ENCODE measurements around the gene ELK4.
A peak's percentile ranks its signal among the peaks of the same experiment; 100 is the strongest.
"Not testable (repeated sequence)": the region's sequence is repeated elsewhere in the genome, so short reads cannot be mapped to it uniquely, and the experiment has no call there.

ELK4 gene

DNA sequence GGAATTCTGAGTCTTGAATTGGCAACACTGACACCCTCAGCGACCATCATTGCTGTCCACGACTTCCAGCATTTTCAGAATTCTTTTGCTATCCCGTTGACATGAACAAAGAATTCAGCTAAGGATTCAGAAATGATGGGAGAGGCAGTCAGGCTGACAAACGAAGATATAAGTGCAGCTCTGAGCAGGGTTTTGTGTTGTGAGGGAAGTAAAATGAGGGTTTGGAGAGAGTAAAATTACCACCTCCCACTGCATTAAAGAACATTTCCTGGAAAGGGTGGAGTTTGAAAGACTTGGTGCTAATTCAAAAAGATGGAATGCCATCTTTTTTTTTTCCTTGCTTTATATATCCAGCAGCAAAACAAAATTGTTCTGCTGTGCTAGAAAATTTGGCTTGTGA, 4.9 kb upstream of the ELK4 start:
- Histone ChIP-seq H3K36me3 (ENCODE audit: insufficient read depth, low read length) (no peaks in the 10 kb centered on the region), H3K9ac (ENCODE audit: low read depth, low read length) (no peak overlapping the region), H3K4me1 (ENCODE audit: control insufficient read depth, insufficient read depth, low read length) (peaks cover 6% of the 10 kb centered on the region), H3K4me2 (ENCODE audit: low read length) (no peak overlapping the region), H3K4me3 (ENCODE audit: low read length) (no peak overlapping the region), H3K9me3 (replicated peaks; ENCODE audit: low read length) (no peaks in the 10 kb centered on the region), H3K27me3 (ENCODE audit: control insufficient read depth, insufficient read depth, low read length) (peaks cover 6% of the 10 kb centered on the region)

DNA sequence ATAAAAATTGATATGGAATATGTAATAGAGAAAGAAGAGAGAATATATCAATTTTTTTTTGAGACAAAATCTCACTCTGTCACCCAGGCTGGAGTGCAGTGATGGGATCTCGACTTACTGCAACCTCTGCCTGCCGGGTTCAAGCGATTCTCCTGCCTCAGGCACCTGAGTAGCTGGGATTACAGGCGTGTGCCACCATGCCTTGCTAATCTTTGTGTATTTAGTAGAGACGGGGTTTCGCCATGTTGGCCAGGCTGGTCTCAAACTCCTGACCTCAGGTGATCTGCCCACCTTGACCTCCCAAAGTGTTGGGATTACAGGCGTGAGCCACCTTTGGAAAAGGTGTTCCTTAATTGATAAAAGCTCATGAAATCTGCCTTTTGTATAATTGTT, 4.3 kb upstream of the ELK4 start:
- H3K36me3 ChIP-seq (ENCODE audit: insufficient read depth, low read length); H3K4me2 ChIP-seq (ENCODE audit: low read length); H3K9me3 ChIP-seq (replicated peaks; ENCODE audit: low read length); H3K4me1 ChIP-seq (ENCODE audit: control insufficient read depth, insufficient read depth, low read length); H3K27me3 ChIP-seq (ENCODE audit: control insufficient read depth, insufficient read depth, low read length); H3K4me3 ChIP-seq (ENCODE audit: low read length); H3K9ac ChIP-seq (ENCODE audit: low read depth, low read length): not testable (repeated sequence)

DNA sequence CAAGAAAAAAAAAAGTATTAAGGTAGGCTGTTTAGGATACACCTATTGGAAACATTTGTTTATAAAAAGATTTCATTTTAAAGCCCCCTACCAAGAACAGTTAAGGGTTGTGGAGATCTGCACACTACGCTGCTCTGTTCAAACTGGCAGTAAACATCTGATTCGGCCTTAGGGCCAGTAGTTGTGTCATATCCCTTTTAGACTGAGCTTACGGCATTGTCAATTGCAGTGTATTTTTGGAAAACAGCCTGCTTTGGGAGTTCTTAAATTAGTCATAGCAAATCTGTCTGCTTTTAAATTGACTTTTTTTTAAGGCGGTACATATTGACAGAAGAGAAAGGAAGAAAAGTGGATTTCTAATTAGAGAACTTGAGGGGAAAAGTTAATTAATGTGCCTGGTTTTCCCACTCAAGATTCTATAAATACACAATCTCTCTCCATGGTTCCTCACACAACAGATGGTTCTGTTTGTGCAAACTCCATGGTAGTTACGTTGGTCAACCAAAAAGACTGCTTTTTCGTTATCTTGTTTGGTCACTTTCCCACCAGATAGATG, 1.7 kb upstream of the ELK4 start:
- Histone ChIP-seq H3K36me3 (ENCODE audit: insufficient read depth, low read length) (no peaks in the 10 kb centered on the region), H3K27me3 (ENCODE audit: control insufficient read depth, insufficient read depth, low read length) (peaks cover 2% of the 10 kb centered on the region), H3K9me3 (replicated peaks; ENCODE audit: low read length) (no peaks in the 10 kb centered on the region), H3K4me1 (ENCODE audit: control insufficient read depth, insufficient read depth, low read length) (peaks cover 11% of the 10 kb centered on the region), H3K4me3 (ENCODE audit: low read length) (no peak overlapping the region), H3K9ac (ENCODE audit: low read depth, low read length) (no peak overlapping the region), H3K4me2 (ENCODE audit: low read length) (no peak overlapping the region)

DNA sequence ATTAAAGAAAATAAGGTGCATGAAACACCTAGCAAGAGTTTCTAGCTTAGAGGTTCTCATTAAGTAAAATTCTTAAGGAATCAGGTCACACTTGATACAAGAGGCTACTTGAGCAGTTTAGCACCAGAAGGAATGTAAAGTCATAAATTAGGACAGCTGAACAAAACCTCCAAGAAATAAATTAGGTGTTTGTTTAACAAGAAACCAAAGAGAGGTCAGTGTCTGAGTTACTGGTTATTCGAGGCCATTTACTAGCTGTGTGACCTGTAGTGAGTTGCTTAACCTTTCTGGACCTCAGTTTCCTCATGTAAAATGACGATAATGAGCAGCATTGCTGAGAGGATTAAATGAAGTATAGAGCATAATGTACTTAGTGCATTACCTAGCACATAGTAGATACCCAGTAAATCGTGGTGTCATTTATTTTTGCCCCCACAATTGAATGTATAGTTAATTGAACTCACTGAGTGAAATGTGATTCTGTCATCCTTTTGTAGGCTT, 908 bp upstream of the ELK4 start:
- Histone ChIP-seq H3K27me3 (ENCODE audit: control insufficient read depth, insufficient read depth, low read length) (no peaks in the 10 kb centered on the region), H3K36me3 (ENCODE audit: insufficient read depth, low read length) (no peaks in the 10 kb centered on the region), H3K4me2 (ENCODE audit: low read length) (peak overlapping the region; percentile 97), H3K9me3 (replicated peaks; ENCODE audit: low read length) (no peaks in the 10 kb centered on the region), H3K4me1 (ENCODE audit: control insufficient read depth, insufficient read depth, low read length) (peaks cover 11% of the 10 kb centered on the region), H3K9ac (ENCODE audit: low read depth, low read length) (peak overlapping the region; percentile 95), H3K4me3 (ENCODE audit: low read length) (peak overlapping the region; percentile 87)

DNA sequence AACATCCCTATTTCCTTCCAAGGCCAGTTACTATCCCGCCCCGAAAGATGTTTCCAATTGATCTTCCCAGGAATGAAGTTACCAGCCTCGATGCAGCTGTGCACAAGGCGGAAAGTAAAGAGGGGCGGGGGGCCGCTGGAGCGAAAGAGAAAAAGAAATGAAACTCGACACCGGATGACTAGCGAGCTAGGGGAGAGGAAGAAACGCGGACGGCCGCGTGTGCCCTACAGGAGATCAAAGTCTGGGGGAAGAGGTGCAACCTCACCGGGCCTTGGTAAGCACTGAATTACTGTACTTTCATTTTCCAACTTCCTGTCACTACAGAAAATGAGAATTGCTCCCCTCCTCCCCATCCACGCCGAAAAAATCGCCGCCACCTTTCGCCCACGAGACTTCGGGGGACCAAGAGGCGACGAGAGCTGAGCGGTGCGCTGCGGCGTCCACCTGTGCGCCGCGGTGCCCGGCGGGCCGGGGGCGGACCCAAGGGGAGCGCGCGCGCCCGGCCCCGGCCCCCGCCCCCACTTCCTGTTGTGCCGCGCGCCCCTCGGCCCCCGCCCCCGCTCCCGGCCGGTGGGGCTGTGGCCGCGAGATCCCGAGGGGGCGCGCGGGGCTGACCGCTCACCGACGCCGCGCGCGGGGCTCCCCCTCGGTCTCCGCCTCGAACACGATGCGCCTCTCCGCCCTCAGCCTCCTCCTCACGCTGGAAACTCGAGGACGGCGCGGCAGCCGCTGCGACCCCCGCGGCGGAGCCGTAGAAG, 622 bp downstream of the ELK4 start:
- Histone ChIP-seq H3K36me3 (ENCODE audit: insufficient read depth, low read length) (no peaks in the 10 kb centered on the region), H3K9me3 (replicated peaks; ENCODE audit: low read length) (no peaks in the 10 kb centered on the region), H3K27me3 (ENCODE audit: control insufficient read depth, insufficient read depth, low read length) (no peaks in the 10 kb centered on the region), H3K4me3 (ENCODE audit: low read length) (peak overlapping the region; percentile 87), H3K9ac (ENCODE audit: low read depth, low read length) (peak overlapping the region; percentile 95), H3K4me1 (ENCODE audit: control insufficient read depth, insufficient read depth, low read length) (peaks cover 11% of the 10 kb centered on the region), H3K4me2 (ENCODE audit: low read length) (peak overlapping the region; percentile 97)

DNA sequence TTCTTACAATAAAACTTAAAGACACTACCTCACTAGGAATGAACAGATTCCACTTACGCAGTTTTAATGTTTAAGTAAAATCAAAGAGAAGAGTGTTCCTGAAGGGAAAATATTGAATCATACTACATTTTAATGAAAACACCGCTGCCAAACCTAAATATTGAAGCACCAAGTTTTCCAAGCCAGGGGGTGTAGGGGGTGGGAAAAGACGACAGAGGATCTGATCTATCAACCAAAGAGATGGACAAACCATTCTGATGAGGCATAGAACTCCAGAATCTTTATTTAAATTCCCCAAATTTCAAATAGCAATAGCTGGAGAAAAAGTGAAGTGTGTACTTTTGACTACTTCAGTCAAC, 1.2 kb downstream of the ELK4 start:
- peak overlapping the region; percentile 95 for H3K9ac ChIP-seq (ENCODE audit: low read depth, low read length)
- no peaks in the 10 kb centered on the region for H3K36me3 ChIP-seq (ENCODE audit: insufficient read depth, low read length)
- peaks cover 11% of the 10 kb centered on the region for H3K4me1 ChIP-seq (ENCODE audit: control insufficient read depth, insufficient read depth, low read length)
- peak overlapping the region; percentile 97 for H3K4me2 ChIP-seq (ENCODE audit: low read length)
- no peaks in the 10 kb centered on the region for H3K27me3 ChIP-seq (ENCODE audit: control insufficient read depth, insufficient read depth, low read length)
- H3K4me3 ChIP-seq (ENCODE audit: low read length), result peak overlapping the region; percentile 87
- no peaks in the 10 kb centered on the region for H3K9me3 ChIP-seq (replicated peaks; ENCODE audit: low read length)

DNA sequence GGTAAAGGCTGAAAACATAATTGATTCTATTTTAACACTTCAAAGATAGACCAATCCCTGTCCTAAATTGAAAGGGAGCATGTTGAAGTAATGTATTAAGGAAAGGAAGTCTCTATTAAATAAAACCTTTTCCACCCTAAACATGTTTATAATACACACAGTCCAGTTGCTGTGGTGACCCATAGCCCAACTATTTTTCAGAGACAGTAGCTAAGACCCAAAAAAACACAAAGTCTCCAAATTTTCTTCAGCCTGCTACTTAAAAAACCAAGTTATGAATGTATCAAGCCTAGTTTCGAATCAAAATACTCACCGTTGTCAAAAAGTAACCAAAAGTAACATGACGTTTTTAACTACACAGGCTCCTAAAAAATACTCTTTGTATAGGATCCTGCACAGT, 1.6 kb downstream of the ELK4 start:
- Histone ChIP-seq H3K4me1 (ENCODE audit: control insufficient read depth, insufficient read depth, low read length) (peaks cover 11% of the 10 kb centered on the region), H3K9ac (ENCODE audit: low read depth, low read length) (peak overlapping the region; percentile 95), H3K4me2 (ENCODE audit: low read length) (peak overlapping the region; percentile 97), H3K4me3 (ENCODE audit: low read length) (peak overlapping the region; percentile 87), H3K27me3 (ENCODE audit: control insufficient read depth, insufficient read depth, low read length) (no peaks in the 10 kb centered on the region), H3K9me3 (replicated peaks; ENCODE audit: low read length) (no peaks in the 10 kb centered on the region), H3K36me3 (ENCODE audit: insufficient read depth, low read length) (no peaks in the 10 kb centered on the region)

DNA sequence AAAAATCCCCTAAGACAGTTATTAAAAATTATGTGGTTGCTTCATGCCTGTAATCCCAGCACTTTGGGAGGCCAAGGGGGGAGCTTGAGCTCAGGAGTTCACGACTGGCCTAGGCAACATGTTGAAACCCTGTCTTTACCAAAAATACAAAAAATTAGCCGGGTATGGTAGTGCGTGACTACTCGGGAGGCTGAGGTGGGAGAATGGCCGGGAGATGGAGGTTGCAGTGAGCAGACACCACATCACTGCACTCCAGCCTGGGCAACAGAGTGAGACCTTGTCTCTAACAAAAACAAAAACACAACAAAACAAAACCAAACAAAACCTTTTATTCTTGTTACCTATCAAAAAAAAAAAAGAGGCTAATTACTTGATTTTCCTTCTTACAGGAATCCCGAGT, 2.1 kb downstream of the ELK4 start:
- Histone ChIP-seq H3K4me2 (ENCODE audit: low read length) (peak overlapping the region; percentile 97), H3K9me3 (replicated peaks; ENCODE audit: low read length) (no peaks in the 10 kb centered on the region), H3K9ac (ENCODE audit: low read depth, low read length) (peak overlapping the region; percentile 95), H3K4me3 (ENCODE audit: low read length) (peak overlapping the region; percentile 87), H3K4me1 (ENCODE audit: control insufficient read depth, insufficient read depth, low read length) (peaks cover 11% of the 10 kb centered on the region), H3K27me3 (ENCODE audit: control insufficient read depth, insufficient read depth, low read length) (no peaks in the 10 kb centered on the region), H3K36me3 (ENCODE audit: insufficient read depth, low read length) (no peaks in the 10 kb centered on the region)

DNA sequence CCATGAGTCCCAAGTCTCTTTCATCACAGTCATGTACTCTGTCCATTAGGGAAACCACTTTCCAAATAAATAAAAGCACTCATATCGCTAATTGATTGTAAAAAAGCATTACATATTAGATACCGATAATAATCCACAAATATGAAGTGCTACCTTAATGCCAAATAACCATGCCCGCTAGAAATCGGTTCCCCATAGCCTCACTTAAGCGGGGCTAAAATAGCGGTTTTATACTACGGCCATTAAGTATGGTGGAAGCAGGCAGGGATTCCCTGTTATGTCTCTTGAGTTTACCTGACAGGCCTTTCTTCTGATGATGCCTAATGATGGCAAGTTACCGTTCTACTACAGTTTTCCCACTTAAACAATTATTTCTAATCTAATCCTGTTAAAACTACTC, 3.9 kb downstream of the ELK4 start:
- Histone ChIP-seq H3K4me2 (ENCODE audit: low read length) (no peak overlapping the region), H3K27me3 (ENCODE audit: control insufficient read depth, insufficient read depth, low read length) (no peaks in the 10 kb centered on the region), H3K4me3 (ENCODE audit: low read length) (no peak overlapping the region), H3K36me3 (ENCODE audit: insufficient read depth, low read length) (peaks cover 6% of the 10 kb centered on the region), H3K9ac (ENCODE audit: low read depth, low read length) (no peak overlapping the region), H3K9me3 (replicated peaks; ENCODE audit: low read length) (no peaks in the 10 kb centered on the region), H3K4me1 (ENCODE audit: control insufficient read depth, insufficient read depth, low read length) (peaks cover 11% of the 10 kb centered on the region)

DNA sequence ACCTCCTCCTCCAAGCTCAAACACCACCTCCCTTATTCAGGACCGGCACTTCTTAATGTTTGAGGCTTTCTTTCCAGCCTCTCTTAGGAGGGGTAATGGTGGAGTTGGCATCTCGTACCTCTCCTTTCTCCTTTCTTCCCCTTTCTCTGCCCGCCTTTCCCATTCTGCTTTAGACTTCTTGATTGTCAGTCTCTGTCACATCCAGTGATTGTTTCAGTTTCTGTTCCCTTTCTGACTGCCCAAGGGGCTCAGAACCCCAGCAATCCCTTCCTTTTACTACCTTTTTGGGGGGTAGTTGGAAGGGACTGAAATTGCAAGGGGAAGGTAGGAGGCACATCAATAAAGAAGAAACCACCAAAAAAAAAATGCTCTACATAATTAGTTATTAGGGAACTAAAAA, 5.6 kb downstream of the ELK4 start:
- H3K9me3 ChIP-seq (replicated peaks; ENCODE audit: low read length), result no peaks in the 10 kb centered on the region
- H3K4me1 ChIP-seq (ENCODE audit: control insufficient read depth, insufficient read depth, low read length), result peaks cover 6% of the 10 kb centered on the region
- no peaks in the 10 kb centered on the region for H3K27me3 ChIP-seq (ENCODE audit: control insufficient read depth, insufficient read depth, low read length)
- no peak overlapping the region for H3K9ac ChIP-seq (ENCODE audit: low read depth, low read length)
- no peak overlapping the region for H3K4me3 ChIP-seq (ENCODE audit: low read length)
- peaks cover 14% of the 10 kb centered on the region for H3K36me3 ChIP-seq (ENCODE audit: insufficient read depth, low read length)
- H3K4me2 ChIP-seq (ENCODE audit: low read length), result no peak overlapping the region

DNA sequence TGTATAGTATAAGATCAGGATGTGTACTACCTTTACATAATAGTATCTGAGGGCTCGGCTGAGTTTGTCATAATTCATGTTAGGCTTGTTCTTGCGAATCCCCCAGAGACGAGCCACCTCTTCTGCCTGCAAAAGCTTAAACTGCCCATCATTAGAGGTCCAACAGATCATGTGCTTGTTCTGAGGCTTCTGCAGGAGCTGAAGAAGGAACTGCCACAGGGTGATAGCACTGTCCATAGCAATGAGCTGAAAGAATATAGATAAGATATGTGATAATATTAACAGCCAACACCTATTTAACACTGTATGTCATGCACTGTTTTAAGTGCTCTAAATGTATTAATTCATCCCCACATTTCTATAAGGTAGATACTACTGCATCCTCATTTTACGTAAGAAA, 8.2 kb downstream of the ELK4 start:
- Histone ChIP-seq H3K4me2 (ENCODE audit: low read length) (no peak overlapping the region), H3K9me3 (replicated peaks; ENCODE audit: low read length) (no peaks in the 10 kb centered on the region), H3K27me3 (ENCODE audit: control insufficient read depth, insufficient read depth, low read length) (no peaks in the 10 kb centered on the region), H3K36me3 (ENCODE audit: insufficient read depth, low read length) (peaks cover 33% of the 10 kb centered on the region), H3K9ac (ENCODE audit: low read depth, low read length) (no peak overlapping the region), H3K4me1 (ENCODE audit: control insufficient read depth, insufficient read depth, low read length) (peaks cover 3% of the 10 kb centered on the region), H3K4me3 (ENCODE audit: low read length) (no peak overlapping the region)

DNA sequence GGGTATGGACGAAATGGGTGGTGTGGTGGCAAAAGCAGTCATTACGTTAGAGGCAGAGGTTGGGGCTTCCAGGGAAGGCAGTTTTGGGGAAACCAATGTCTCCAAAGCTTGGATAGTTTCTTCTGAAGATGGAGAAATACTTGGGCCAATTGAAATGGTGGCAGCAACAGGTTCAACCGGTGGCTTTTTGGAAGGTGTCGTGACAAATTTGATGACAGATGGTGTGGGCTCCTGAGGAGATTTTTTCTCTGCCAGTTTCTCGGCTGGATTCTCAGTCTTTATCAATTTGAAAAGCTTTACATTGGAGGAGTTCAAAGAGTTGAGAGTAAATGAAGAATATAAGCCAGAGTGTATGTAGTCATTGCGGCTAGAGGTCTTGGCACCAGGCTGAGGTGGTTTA, 11.5 kb downstream of the ELK4 start:
- H3K36me3 ChIP-seq (ENCODE audit: insufficient read depth, low read length), result peaks cover 56% of the 10 kb centered on the region
- H3K9me3 ChIP-seq (replicated peaks; ENCODE audit: low read length), result no peaks in the 10 kb centered on the region
- H3K4me3 ChIP-seq (ENCODE audit: low read length), result no peak overlapping the region
- no peak overlapping the region for H3K4me2 ChIP-seq (ENCODE audit: low read length)
- H3K4me1 ChIP-seq (ENCODE audit: control insufficient read depth, insufficient read depth, low read length), result peaks cover 3% of the 10 kb centered on the region
- no peaks in the 10 kb centered on the region for H3K27me3 ChIP-seq (ENCODE audit: control insufficient read depth, insufficient read depth, low read length)
- H3K9ac ChIP-seq (ENCODE audit: low read depth, low read length), result no peak overlapping the region
